ENCODE measurements around the gene COX7A2L. TPM values are rescaled to one million over a fixed set of nuclear protein-coding genes. Genes with fewer than 3 reads are reported as not detected.

Gene COX7A2L
- total and polyA plus RNA-seq, 9 donors, result 130 to 294 (median 165) TPM

GRCh38 chr2:42328923-42329322, 32.1 kb downstream of the COX7A2L start:
- peaks cover 7% of the 10 kb centered on the region for H3K4me1 ChIP-seq (ENCODE audit: insufficient read depth)
- 89 to 90% (median 89%) methylated on average over 6 of the region's 6 CpGs for WGBS, 3 donors
- TF ChIP-seq, protein P1, sequence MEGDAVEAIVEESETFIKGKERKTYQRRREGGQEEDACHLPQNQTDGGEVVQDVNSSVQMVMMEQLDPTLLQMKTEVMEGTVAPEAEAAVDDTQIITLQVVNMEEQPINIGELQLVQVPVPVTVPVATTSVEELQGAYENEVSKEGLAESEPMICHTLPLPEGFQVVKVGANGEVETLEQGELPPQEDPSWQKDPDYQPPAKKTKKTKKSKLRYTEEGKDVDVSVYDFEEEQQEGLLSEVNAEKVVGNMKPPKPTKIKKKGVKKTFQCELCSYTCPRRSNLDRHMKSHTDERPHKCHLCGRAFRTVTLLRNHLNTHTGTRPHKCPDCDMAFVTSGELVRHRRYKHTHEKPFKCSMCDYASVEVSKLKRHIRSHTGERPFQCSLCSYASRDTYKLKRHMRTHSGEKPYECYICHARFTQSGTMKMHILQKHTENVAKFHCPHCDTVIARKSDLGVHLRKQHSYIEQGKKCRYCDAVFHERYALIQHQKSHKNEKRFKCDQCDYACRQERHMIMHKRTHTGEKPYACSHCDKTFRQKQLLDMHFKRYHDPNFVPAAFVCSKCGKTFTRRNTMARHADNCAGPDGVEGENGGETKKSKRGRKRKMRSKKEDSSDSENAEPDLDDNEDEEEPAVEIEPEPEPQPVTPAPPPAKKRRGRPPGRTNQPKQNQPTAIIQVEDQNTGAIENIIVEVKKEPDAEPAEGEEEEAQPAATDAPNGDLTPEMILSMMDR (IDR thresholded peaks at IDR 0.05), result no peak
- TF ChIP-seq POLR2A (IDR thresholded peaks at IDR 0.05) (no peak), EP300 (IDR thresholded peaks at IDR 0.05) (no peak)
- H3K36me3 ChIP-seq, result no peaks in the 10 kb centered on the region
- H3K27me3 ChIP-seq, result no peaks in the 10 kb centered on the region
- H3K27ac ChIP-seq, result no peak overlapping the region
- no peak for DNase-seq
- no peaks in the 10 kb centered on the region for H3K9me3 ChIP-seq
- intact Hi-C loops (cut with DNase I), result loop anchor here in 2 of 4 donors (2.0 to 10.0 kb wide), 2 partner anchors 232 to 234 kb away; no protein-coding TSS in a partner anchor
- no peak overlapping the region for H3K4me3 ChIP-seq

GRCh38 chr2:42328148-42328833, 32.7 kb downstream of the COX7A2L start:
- WGBS, 3 donors, result 52 to 67% (median 64%) methylated on average over 3 of the region's 3 CpGs
- intact Hi-C loops (cut with DNase I), result loop anchor here in 2 of 4 donors (2.0 to 10.0 kb wide), 2 partner anchors 231 to 233 kb away; no protein-coding TSS in a partner anchor
- no peak for DNase-seq

DNA sequence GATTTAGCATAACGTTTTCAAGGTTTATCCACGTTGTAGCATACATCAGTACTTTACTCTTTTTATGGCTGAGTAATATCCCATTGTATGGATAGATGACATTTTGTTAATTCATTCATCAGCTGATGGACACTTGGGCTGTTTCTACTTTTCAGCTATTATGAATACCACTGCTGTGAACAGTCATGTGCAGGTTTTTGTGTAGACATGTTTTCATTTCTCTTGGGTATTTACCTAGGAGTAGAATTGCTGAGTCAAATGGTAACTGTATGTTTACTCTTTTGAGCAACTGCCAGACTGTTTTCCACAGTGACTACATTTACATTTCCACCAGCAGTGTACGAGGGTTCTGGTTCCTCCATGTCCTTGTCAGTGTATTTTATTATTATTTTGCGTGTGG, 33.9 kb downstream of the COX7A2L start:
- intact Hi-C loops (cut with DNase I), result loop anchor here in 1 of 4 donors (10.0 kb wide), 1 partner anchor 232 kb away; no protein-coding TSS in a partner anchor
- H3K27ac ChIP-seq, result no peak overlapping the region
- H3K4me3 ChIP-seq, result no peak overlapping the region
- H3K27me3 ChIP-seq, result no peaks in the 10 kb centered on the region
- no peaks in the 10 kb centered on the region for H3K9me3 ChIP-seq
- peaks cover 7% of the 10 kb centered on the region for H3K4me1 ChIP-seq (ENCODE audit: insufficient read depth)
- no peak for DNase-seq
- TF ChIP-seq, protein P1 (IDR thresholded peaks at IDR 0.05), result no peak
- TF ChIP-seq POLR2A (IDR thresholded peaks at IDR 0.05) (no peak), EP300 (IDR thresholded peaks at IDR 0.05) (no peak)
- 66 to 80% (median 73%) methylated on average over 4 of the region's 4 CpGs for WGBS, 3 donors
- no peaks in the 10 kb centered on the region for H3K36me3 ChIP-seq

More at GRCh38 chr2:42328148-42328833, 32.7 kb downstream of the COX7A2L start:
- H3K36me3 ChIP-seq, result no peaks in the 10 kb centered on the region
- no peaks in the 10 kb centered on the region for H3K9me3 ChIP-seq
- H3K27ac ChIP-seq, result no peak overlapping the region
- peaks cover 7% of the 10 kb centered on the region for H3K4me1 ChIP-seq (ENCODE audit: insufficient read depth)
- TF ChIP-seq POLR2A (IDR thresholded peaks at IDR 0.05), result no peak
- TF ChIP-seq, protein P1 (IDR thresholded peaks at IDR 0.05), result peak in 2 of 3 donors; percentile 33 to 61
- H3K4me3 ChIP-seq, result no peak overlapping the region
- H3K27me3 ChIP-seq, result no peaks in the 10 kb centered on the region

DNA sequence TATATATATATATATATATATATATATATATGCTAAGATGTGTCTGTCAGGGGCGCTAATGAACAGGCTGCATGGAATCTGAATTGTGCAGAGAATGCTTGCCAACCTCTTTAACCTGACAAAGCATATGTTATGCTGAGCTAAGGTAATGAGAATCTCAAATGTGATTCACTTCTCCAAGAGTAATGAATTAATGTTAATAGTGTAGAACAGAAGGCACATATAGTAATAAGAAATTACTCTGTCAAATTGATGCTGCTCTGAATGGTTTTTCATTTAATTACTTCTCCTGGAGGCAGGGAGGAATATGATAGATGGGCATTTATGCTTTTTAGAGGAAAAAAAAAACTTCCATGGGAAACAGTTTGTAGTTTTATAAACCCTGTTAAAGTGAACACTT, 35.4 kb downstream of the COX7A2L start:
- WGBS, 3 donors, result 84 to 95% (median 95%) methylated on average over 1 of the region's 1 CpG
- Histone ChIP-seq H3K4me1 (ENCODE audit: insufficient read depth) (peaks cover 7% of the 10 kb centered on the region), H3K27ac (no peak overlapping the region), H3K36me3 (no peaks in the 10 kb centered on the region), H3K4me3 (no peak overlapping the region), H3K9me3 (no peaks in the 10 kb centered on the region), H3K27me3 (no peaks in the 10 kb centered on the region)
- intact Hi-C loops (cut with DNase I), result loop anchor here in 1 of 4 donors (10.0 kb wide), 1 partner anchor 231 kb away; no protein-coding TSS in a partner anchor
- no peak for DNase-seq
- TF ChIP-seq EP300 (IDR thresholded peaks at IDR 0.05) (no peak), POLR2A (IDR thresholded peaks at IDR 0.05) (no peak)
- TF ChIP-seq, protein P1 (IDR thresholded peaks at IDR 0.05), result no peak

Measured in ovary (tissue), 9 donors.